Omental fat pad (tissue), 4 donors: Measurements from ENCODE around the gene CSNK1D. TPM values are rescaled to one million over a fixed set of nuclear protein-coding genes. Genes with fewer than 3 reads are reported as not detected.
A peak's percentile ranks its signal among the peaks of the same experiment; 100 is the strongest.

Experiments
- ATAC-seq: fragments of 150-250 bp; one replicate; pipeline ENCODE4 v1.9.1; 2016; ENCODE audit warnings: mild to moderate bottlenecking, moderate library complexity; ENCODE audit not compliant: low FRiP score
- DNase-seq: peaks from one replicate; pipeline ENCODE4 v3.0.0-alpha.2; 2019; ENCODE audit warnings: low spot score
- total RNA-seq, 4 donors: library from RNA; depleted of rRNA; stranded (reverse); fragments of >200 nt; gene quantifications; one replicate each; pipeline ENCODE4 v1.1.0, GENCODE V29; 2016
- TF ChIP-seq, protein P1 (sequence below), 3 donors: fragments of 450-650 bp; IDR thresholded peaks; one replicate each; pipeline ENCODE4 v1.5.1; 2016 to 2017; ENCODE audit warnings: antibody characterized with exemption in 3 of 3, mild to moderate bottlenecking in 3 of 3, moderate library complexity in 2 of 3

Gene CSNK1D
- total RNA-seq, 4 donors from 2014 or later = 54.7 to 117 (median 98.4) TPM

DNA sequence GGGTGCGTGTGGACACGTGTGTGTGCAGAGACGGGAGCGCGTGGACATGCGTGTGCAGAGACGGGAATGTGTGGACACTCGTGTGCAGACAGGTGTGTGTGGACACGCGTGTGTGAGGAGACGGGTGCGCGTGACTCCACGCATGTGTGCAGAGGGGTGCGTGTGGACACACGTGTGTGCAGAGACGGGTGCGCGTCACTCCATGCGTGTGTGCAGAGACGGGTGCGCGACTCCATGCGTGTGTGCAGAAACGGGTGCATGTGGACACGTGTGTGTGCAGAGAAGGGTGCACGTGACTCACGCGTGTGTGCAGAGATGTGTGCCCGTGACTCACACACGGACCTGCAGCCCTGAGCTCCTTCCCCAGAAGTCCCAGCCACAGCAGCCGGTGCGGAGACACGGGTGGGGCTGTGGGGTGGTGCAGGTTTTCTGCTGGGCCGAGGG, 46.1 kb upstream of the CSNK1D start:
- ATAC-seq = no peak

DNA sequence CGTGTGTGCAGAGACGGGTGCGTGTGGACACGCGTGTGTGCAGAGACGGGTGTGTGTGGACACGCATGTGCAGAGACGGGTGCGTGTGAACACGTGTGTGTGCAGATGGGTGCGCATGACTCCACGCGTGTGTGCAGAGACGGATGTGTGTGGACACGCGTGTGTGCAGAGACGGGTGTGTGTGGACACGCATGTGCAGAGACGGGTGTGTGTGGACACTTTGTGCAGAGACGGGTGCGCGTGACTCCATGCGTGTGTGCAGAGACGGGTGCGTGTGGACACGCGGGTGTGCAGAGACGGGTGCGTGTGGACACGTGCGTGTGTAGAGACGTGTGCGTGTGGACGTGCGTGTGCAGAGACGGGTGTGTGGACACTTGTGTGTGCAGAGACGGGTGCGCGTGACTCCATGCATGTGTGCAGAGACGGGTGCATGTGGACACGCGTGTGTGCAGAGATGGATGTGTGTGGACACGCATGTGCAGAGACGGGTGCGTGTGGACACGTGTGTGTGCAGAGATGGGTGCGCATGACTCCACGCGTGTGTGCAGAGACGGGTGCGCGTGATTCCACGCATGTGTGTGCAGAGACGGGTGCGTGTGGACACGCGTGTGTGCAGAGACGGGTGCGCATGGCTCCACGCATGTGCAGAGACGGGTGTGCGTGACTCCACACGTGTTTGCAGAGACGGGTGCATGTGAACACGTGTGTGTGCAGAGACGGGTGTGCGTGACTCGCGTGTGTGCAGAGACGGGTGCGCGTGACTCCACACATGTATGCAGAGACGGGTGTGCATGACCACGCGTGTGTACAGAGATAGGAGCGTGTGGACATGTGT, 45.5 kb upstream of the CSNK1D start:
- TF ChIP-seq, protein P1, sequence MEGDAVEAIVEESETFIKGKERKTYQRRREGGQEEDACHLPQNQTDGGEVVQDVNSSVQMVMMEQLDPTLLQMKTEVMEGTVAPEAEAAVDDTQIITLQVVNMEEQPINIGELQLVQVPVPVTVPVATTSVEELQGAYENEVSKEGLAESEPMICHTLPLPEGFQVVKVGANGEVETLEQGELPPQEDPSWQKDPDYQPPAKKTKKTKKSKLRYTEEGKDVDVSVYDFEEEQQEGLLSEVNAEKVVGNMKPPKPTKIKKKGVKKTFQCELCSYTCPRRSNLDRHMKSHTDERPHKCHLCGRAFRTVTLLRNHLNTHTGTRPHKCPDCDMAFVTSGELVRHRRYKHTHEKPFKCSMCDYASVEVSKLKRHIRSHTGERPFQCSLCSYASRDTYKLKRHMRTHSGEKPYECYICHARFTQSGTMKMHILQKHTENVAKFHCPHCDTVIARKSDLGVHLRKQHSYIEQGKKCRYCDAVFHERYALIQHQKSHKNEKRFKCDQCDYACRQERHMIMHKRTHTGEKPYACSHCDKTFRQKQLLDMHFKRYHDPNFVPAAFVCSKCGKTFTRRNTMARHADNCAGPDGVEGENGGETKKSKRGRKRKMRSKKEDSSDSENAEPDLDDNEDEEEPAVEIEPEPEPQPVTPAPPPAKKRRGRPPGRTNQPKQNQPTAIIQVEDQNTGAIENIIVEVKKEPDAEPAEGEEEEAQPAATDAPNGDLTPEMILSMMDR (IDR thresholded peaks at IDR 0.05) = no peak
- ATAC-seq = no peak
- no peak for DNase-seq

More for the DNA sequence above, 46.1 kb upstream of the CSNK1D start:
- TF ChIP-seq, protein P1 (IDR thresholded peaks at IDR 0.05) = no peak
- DNase-seq = no peak

DNA sequence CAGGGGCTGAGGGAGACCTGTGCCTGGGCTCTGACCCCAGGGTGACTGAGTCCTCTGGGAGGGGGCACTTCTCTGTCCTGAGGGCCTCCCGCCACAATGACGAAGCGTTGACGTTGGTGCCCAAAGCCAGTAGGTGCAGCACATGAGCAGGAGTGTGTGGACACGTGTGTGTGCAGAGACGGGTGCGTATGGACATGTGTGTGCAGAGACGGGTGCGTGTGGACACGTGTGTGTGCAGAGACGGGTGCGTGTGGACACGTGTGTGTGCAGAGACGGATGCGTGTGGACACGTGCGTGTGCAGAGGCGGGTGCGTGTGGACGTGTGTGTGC, 44.6 kb upstream of the CSNK1D start:
- TF ChIP-seq, protein P1 (IDR thresholded peaks at IDR 0.05) = no peak
- DNase-seq = no peak
- no peak for ATAC-seq

DNA sequence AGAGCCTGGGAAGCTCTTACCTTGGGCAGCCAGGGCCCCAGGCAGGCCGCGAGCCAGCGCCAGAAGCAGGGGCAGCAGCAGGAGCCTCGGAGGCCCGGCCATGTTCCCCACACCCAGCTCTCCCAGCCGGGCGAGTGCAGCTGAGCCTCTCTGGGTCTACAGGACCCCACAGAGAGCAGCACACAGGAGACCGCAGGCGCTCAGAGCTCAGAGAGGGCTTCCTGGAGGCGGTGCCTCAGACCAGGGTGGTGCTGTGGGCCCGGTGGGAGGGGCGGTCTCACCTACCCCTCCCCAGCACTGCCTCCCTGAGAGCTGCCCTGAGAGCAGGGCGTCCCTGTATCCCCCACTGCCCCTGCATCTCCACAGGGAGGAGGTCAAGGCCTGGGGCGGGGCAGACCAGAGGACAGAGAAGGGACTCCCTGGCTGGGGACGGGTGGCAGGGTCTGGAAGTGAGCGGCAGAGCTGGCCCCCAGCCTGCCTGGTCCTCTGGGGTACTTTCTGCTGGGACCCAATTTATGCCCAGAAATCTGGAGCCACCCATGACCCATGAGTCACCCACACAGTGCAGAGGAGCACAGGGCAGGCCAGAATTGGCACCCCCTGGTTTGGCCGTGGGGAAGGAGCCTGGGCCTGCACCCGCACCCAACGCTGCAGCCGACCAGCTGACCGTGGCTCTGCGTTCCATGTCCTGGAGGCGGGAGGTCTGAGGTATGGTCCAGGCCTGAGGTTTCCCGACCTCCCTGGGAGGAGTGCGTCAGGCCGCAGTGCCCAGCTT, 44.1 kb upstream of the CSNK1D start, which contains the start of gene CD7:
Gene CD7 (minus strand): TSS at position 215 of the 775 bp plus-strand sequence. CDS start 113 bp downstream, at position 102.
- TF ChIP-seq, protein P1 (IDR thresholded peaks at IDR 0.05) = no peak
- ATAC-seq (no peak), DNase-seq (no peak)

DNA sequence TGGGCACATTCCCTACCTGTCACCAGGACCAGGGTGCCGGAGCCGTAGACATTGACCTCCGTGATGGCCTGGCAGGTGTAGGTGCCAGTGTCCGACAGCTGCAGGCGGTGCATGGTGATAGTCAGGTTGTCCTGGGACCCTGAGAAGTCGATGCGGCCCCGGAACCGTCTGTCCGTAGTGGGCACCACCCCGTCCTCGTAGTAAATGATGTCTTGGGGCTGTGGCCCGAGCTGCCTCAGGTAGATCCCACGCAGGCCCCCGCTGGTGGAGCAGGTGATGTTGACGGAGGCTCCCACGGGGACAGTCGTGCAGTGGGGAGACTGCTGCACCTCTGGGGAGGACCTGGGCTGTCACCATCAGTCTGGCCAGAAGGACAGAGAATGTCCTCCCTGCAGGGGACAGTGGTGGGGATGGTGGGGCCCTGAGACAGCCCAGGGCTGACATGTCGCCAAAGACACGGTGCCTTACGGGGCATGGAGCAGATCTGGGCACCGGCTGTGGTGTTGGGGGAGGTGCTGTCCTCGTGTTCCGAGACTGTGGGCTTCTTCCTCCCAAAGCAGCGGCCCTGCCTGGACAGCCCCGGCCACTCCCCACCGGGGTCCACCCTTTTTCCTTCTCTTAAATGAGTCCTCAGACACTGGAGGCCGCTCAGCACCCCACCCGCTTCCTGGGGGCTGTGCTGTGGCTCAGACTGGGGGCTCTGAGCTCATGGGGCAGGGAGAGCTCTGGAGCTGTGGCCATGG, 43.3 kb upstream of the CSNK1D start:
- DNase-seq (no peak), ATAC-seq (peak; percentile 8)
- TF ChIP-seq, protein P1 (IDR thresholded peaks at IDR 0.05) = no peak

DNA sequence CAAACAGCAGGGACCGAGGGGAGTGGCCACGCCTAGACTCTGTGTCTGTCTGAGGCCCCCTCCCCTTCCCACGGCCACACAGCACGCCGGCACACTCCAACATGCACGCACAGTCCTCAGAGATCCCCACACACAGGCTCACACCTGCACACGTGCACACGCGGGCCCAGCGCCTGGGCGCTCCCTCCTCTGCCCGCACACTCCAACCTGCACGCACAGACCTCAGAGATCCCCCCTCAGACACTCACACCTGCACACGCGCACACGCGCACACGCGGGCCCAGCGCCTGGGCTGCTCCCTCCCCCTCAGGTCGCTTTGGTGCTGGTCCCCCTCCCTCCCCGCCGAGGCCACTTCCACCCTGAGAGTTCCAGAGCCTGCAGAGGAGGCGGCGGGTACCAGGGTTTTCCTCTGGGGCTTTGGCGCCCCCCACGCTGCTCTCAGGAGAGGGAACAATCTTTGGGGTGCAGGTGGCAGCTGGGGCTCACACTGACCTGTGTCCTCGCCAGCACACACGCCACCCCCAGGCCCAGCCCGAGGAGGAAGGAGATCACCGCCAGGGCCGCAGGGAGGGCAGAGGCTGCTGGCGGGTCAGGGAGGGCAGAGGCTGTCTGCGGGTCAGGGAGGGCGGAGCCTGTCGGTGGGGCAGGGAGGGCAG, 42.3 kb upstream of the CSNK1D start:
- ATAC-seq = peak; percentile 13
- DNase-seq = no peak
- TF ChIP-seq, protein P1 (IDR thresholded peaks at IDR 0.05) = no peak
